Measurements from ENCODE around the gene ATXN7L1. TPM values are rescaled to one million over a fixed set of nuclear protein-coding genes. Genes with fewer than 3 reads are reported as not detected.

The ATXN7L1 gene
- polyA plus RNA-seq, 1 experiment: 5.5 TPM

- CTCF ChIA-PET: interaction anchor here (0.5 to 0.6 kb wide), 2 partner anchors 35 to 55 kb away, joined by 3 to 10 read pairs; no protein-coding TSS in a partner anchor
- no peaks in the 10 kb centered on the region for H3K27me3 ChIP-seq (ENCODE audit: control insufficient read depth, insufficient read depth, low read length)
- H3K27ac ChIP-seq (ENCODE audit: low read depth, low read length): peak overlapping the region; percentile 68
- DNase-seq (ENCODE audit: low read depth, low spot score): peak; percentile 80
- no peaks in the 10 kb centered on the region for H3K9me3 ChIP-seq (ENCODE audit: control insufficient read depth, insufficient read depth, low read length)
- POLR2A ChIA-PET: interaction anchor here (0.7 to 0.9 kb wide), 3 partner anchors 28 to 84 kb away, joined by 3 to 5 read pairs (median 5); no protein-coding TSS in a partner anchor
- H3K4me3 ChIP-seq (ENCODE audit: low read depth, low read length): peak overlapping the region; percentile 60
- TF ChIP-seq, protein P1, sequence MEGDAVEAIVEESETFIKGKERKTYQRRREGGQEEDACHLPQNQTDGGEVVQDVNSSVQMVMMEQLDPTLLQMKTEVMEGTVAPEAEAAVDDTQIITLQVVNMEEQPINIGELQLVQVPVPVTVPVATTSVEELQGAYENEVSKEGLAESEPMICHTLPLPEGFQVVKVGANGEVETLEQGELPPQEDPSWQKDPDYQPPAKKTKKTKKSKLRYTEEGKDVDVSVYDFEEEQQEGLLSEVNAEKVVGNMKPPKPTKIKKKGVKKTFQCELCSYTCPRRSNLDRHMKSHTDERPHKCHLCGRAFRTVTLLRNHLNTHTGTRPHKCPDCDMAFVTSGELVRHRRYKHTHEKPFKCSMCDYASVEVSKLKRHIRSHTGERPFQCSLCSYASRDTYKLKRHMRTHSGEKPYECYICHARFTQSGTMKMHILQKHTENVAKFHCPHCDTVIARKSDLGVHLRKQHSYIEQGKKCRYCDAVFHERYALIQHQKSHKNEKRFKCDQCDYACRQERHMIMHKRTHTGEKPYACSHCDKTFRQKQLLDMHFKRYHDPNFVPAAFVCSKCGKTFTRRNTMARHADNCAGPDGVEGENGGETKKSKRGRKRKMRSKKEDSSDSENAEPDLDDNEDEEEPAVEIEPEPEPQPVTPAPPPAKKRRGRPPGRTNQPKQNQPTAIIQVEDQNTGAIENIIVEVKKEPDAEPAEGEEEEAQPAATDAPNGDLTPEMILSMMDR (IDR thresholded peaks at IDR 0.05; ENCODE audit: low read depth, low read length): no peak
These were observed 184.5 kb downstream of the ATXN7L1 start for GRCh38 chr7:105691680-105692564.

DNA sequence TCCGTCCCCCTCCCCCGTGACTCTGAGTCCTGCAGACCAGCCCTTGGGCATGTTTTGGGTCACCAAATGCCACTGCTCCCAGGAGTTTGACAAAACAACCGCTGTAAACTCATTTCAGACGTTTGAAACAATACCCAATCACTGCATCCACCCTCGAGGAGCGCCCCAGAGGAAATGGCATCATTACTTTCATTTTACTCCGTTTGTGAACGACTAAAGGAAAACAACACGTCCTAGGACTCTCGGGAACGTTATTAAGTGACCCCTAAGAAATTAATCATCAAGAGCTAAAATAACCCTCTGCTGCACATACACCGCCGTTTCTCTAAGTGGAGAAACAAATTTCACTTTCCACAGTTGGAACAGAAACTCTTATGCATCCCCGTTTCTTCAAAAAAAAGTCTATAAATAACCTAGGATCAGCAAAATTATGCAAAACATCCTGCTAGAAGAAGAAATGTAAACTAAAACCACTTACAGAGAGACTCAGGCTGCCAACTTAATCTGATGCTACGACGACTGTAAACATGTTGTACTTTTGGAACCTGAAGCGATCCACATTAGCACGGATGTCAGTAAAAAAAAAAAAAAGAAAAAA, 185.2 kb downstream of the ATXN7L1 start:
- Histone ChIP-seq H3K27ac (ENCODE audit: low read depth, low read length) (peak overlapping the region; percentile 68), H3K4me3 (ENCODE audit: low read depth, low read length) (peak overlapping the region; percentile 60), H3K27me3 (ENCODE audit: control insufficient read depth, insufficient read depth, low read length) (no peaks in the 10 kb centered on the region), H3K9me3 (ENCODE audit: control insufficient read depth, insufficient read depth, low read length) (no peaks in the 10 kb centered on the region)
- ChIA-PET CTCF (interaction anchor here (0.5 to 0.6 kb wide), 2 partner anchors 34 to 55 kb away, joined by 3 to 10 read pairs; no protein-coding TSS in a partner anchor), POLR2A (interaction anchor here (0.7 to 0.9 kb wide), 3 partner anchors 28 to 85 kb away, joined by 3 to 5 read pairs (median 5); no protein-coding TSS in a partner anchor)
- TF ChIP-seq, protein P1 (IDR thresholded peaks at IDR 0.05; ENCODE audit: low read depth, low read length): no peak
- peak; percentile 34 for DNase-seq (ENCODE audit: low read depth, low spot score)

DNA sequence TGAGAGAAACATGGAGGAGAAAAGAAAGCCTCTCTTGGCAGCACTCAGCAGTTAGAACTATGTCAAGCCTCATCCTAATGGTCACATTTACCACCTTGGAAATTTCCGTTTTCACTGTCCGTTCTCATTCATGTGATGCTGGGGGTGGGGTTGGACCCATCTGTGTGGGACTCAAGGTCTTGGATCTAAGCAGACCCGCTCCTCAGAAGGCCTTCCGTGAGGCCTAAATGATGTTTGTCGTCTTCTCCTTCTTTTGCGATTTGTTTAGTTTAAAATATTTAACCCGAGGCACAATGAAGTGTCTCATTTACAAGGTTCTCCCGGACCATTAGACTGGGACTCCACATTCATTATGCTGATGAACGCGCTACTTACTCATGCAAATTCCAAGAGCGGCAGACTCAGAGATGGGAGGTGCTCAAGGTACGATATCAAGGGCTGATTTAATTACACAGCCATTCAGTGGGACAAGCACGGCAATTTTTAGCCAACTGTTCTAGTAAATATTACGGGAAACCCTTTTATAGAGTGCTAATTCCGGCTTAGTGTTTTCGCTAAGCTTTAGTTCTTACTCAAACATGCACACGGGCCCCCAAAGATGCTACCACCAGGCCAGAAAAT, 186.0 kb downstream of the ATXN7L1 start:
- H3K9me3 ChIP-seq (ENCODE audit: control insufficient read depth, insufficient read depth, low read length): no peaks in the 10 kb centered on the region
- H3K4me3 ChIP-seq (ENCODE audit: low read depth, low read length): peak overlapping the region; percentile 60; the same call in 1 of the 2 replicates
- TF ChIP-seq, protein P1 (IDR thresholded peaks at IDR 0.05; ENCODE audit: low read depth, low read length): no peak
- peak overlapping the region; percentile 68 for H3K27ac ChIP-seq (ENCODE audit: low read depth, low read length)
- no peaks in the 10 kb centered on the region for H3K27me3 ChIP-seq (ENCODE audit: control insufficient read depth, insufficient read depth, low read length)
- DNase-seq (ENCODE audit: low read depth, low spot score): no peak
- POLR2A ChIA-PET: no interaction called here
- CTCF ChIA-PET: no interaction called here

DNA sequence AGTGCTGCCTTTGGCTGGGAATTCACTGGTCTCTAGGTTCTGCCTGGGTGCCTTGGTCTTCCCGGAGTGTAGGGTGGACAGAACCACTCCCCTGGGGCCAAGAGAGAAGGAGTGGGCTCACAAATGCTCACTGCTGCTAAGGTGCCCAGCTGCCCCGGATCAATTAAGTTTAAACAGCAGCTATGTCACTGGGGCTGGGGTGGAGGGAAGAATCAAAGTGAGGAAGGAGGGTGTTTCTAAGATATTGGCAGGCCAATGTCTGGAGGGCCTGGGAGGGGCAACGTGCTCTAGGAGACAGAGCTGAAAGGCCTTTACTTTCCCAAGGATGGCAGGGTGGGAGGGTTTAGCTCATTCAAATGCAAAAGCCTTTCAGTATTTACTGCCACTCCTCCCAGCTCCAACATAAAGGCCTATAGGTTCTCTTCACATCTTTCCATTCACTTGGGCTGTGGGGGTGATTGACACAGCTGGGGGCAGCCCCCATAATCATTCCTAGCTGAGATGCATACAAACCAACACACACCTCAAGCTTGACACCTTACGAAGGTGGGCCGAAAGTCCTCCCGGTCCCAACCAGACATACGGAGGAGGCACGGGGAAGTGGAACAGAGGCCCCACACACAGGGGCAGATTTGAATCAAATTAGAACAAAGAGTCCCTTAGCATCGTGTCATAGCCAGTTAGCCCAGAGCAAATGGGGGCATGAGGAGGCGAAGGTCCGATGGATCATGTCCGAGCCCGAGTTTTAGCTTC, 187.2 kb downstream of the ATXN7L1 start:
- Histone ChIP-seq H3K4me3 (ENCODE audit: low read depth, low read length) (no peak overlapping the region), H3K9me3 (ENCODE audit: control insufficient read depth, insufficient read depth, low read length) (no peaks in the 10 kb centered on the region), H3K27ac (ENCODE audit: low read depth, low read length) (no peak overlapping the region), H3K27me3 (ENCODE audit: control insufficient read depth, insufficient read depth, low read length) (no peaks in the 10 kb centered on the region)
- CTCF ChIA-PET: no interaction called here
- POLR2A ChIA-PET: no interaction called here
- DNase-seq (ENCODE audit: low read depth, low spot score): no peak
- TF ChIP-seq, protein P1 (IDR thresholded peaks at IDR 0.05; ENCODE audit: low read depth, low read length): no peak
